NCI-H748 (cell line): ENCODE results near the gene SLC6A17.

Experiments used
- DNase-seq: peaks from one replicate; lab custom pipeline; 2025; ENCODE audit not compliant: unreplicated experiment; lab: John Stamatoyannopoulos, UW

SLC6A17 gene

GRCh38 chr1:110150330-110151174 is at the start of gene SLC6A17:
TSS of gene SLC6A17 (plus strand) at chr1:110150494. CDS start at chr1:110166930, 16,436 bp downstream.
- DNase-seq: peak; percentile 82

GRCh38 chr1:110102081-110102480 is 48.2 kb upstream of the SLC6A17 start:
- no peak for DNase-seq

GRCh38 chr1:110106013-110106941 is 44.0 kb upstream of the SLC6A17 start:
- DNase-seq: peak; percentile 73

GRCh38 chr1:110107867-110108469 is 42.3 kb upstream of the SLC6A17 start:
- DNase-seq: peak; percentile 28

GRCh38 chr1:110111081-110111480 is 39.2 kb upstream of the SLC6A17 start:
- DNase-seq: no peak

GRCh38 chr1:110112143-110112542 is 38.2 kb upstream of the SLC6A17 start, which contains the start of gene UBL4B:
TSS of gene UBL4B (plus strand) at chr1:110112443. CDS start at chr1:110112535, 92 bp downstream.
- DNase-seq: no peak

DNA sequence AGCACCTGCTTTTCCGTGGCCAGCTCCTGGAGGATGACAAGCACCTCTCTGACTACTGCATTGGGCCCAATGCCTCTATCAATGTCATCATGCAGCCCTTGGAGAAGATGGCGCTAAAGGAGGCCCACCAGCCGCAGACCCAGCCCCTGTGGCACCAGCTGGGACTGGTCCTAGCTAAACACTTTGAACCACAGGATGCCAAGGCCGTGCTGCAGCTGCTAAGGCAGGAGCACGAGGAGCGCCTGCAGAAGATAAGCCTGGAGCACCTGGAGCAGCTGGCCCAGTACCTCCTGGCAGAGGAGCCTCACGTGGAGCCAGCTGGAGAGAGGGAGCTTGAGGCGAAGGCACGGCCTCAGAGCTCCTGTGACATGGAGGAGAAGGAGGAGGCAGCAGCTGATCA is 37.6 kb upstream of the SLC6A17 start:
- DNase-seq: peak; percentile 63

GRCh38 chr1:110113551-110113950 is 36.7 kb upstream of the SLC6A17 start:
- DNase-seq: no peak

DNA sequence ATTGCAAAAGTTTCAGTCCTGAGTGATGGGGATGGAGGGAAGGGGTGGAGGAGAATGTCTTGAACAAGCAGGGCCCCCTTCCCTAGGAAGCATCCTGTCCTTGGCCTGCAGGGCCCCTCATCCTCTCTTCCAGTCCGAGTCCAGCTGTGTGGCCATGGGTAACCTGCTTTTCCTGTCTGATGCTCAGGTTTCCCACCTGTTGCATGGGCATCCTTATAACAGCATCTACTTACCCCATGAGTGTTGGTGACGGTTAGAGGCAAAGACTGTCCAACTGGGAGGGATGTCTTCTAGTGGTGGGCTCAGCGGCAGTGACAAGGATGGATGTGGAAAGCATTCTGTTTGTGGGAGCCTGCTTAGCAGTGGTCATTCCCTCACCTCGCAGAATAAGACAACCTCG is 36.1 kb upstream of the SLC6A17 start:
- peak; percentile 45 for DNase-seq

- DNase-seq: peak; percentile 89
Observed at GRCh38 chr1:110114784-110115183, 35.5 kb upstream of the SLC6A17 start.

DNA sequence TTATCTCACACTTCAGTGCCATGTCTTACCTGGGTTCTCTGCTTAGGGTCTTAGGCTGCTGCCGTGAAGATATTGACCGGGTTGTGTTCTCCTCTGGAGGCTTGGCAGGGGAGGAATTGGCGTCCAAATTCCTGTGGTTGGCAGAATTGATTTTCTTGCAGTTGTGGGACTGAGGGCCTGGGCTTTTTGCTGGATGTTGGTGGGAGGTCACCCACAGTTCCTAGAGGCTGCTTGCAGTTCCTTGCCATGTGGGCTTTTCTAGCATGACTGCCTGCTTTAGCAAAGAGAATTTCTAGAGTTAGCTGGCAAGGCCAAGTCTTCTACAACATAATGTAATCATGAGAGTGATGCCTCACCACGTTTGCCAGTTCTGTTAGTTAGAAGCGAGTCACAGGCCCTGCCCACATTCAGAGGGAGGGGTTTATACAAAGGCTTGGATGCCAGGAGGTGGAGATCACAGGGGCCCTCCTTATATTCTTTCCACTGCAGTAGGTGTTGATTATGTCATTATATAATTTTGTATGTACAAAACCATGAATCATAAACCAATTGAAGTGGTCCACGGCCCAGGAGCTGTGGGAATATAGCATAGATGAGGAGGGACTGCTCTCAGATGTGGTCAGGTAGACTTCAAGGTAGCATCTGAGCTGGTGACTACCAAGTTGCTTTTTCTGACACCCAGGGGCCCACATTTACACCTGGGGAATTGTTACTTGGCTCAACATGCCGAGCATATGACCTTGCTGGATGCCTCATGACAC is 31.5 kb upstream of the SLC6A17 start:
- no peak for DNase-seq

- DNase-seq: peak; percentile 77
Observed at GRCh38 chr1:110119843-110120242, 30.5 kb upstream of the SLC6A17 start.

DNA sequence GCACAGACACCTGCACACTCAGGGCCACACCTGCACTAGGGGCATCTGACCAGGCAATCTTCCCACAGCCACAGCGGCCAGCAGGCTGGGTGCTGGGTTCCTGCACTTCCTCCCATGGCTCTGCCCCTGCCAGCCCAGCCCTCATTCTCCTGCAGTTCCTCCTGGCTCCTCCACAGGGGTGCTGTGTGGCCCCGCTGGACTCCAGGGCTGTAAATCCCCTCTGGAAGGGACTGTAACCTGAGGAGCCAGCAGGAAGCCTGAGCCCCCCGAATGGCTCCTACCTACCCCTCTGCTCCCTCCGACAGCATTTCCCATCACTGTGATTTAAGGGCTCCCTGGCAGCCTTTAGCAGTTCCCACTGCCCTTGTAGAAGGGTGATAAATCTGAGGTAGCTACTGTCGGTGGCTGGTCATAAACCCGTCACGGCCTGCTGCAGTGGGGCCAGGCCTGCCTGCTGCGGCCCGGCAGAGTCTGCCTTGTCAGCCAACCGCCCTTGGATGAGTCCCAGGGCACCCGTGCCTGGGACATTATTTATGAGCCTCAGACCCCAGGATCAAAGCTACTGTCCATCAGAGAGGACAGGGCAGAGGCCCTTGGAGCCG is 29.2 kb upstream of the SLC6A17 start:
- DNase-seq: no peak

GRCh38 chr1:110123224-110123623 is 27.1 kb upstream of the SLC6A17 start:
- no peak for DNase-seq

GRCh38 chr1:110125810-110126209 is 24.5 kb upstream of the SLC6A17 start:
- DNase-seq: peak; percentile 48

GRCh38 chr1:110130113-110130591 is 20.1 kb upstream of the SLC6A17 start:
- peak; percentile 15 for DNase-seq

- peak; percentile 88 for DNase-seq
Observed at GRCh38 chr1:110130989-110131388, 19.3 kb upstream of the SLC6A17 start.

GRCh38 chr1:110132682-110133081 is 17.6 kb upstream of the SLC6A17 start:
- no peak for DNase-seq

DNA sequence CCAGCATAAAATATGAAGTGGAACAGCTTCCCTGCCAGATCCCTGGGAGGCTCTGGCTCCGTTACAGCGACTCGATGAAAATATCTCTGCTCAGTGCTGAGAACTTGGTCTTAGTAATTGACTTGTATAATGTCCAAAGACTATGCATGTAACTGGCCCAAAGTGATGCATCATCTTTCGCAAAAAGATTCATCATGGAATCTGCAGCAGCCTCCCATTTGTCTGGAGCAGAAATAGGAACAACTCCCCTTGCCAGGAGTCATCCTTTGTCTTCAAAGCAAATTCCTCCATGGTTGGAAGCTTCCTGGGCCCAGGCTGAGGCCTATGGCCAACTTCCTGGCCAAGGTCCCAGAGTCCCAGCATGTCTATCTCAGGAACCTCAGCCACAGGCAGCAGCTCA is 16.9 kb upstream of the SLC6A17 start:
- no peak for DNase-seq

GRCh38 chr1:110134050-110134595 is 16.2 kb upstream of the SLC6A17 start:
- DNase-seq: peak; percentile 96
